Suppressor macrophage treated with lipopolysaccharide for 1 hour (primary cell): Measurements from ENCODE around the gene BABAM1.

Experiments used
- DNase-seq, 3 donors: peaks; one replicate each; pipeline ENCODE4 v3.0.0-alpha.2; 2020 to 2022

The BABAM1 gene

GRCh38 chr19:17266975-17267788 is at the start of gene BABAM1:
BABAM1 (plus strand) TSS chr19:17267443; CDS start chr19:17268807, 1,364 bp downstream.
- peak; percentile 97 to 99 (median 97) for DNase-seq

DNA sequence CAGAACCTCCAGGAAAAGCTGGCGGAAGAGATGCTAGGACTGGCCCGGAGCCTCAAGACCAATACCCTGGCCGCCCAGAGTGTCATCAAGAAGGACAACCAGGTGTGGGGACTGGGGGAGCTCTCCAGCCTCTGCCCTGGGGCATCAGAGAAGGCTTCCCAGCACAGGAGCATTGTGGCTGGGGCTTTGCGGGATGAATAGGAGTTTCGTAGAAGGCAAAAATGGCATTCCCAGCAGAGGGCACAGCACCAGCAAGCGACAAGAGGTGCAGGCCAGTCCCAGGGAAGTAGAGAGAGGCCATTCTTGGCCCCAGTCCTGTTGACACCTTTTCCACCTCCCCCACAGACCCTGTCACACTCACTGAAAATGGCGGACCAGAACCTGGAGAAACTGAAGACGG is 48.0 kb upstream of the BABAM1 start:
- DNase-seq: no peak

DNA sequence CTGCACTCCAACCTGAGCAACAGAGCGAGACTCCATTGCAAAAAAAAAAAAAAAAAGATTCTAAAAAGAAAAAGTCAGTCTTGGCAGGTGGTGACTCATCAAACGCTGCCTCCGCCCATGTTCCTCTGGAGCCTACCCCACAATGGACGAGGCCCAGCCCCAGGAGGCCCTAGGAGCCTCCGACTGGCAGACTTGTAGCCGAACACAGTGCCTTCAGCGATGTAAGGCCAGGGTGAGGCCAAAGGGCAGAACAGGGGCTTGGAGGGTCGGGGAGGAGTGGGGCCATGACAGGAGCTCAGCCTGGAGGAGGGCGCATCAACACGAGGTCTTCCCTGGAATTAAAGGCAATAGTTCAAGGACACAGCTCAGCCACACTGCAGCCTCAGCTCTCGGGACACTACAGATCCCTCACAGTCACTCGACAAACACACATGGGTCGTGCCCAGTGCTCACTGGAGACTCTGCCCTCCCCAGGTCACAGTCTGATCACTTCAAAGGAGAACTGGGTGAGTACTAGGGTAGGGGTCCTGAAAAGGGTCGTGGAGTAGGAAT is 47.0 kb upstream of the BABAM1 start:
- DNase-seq: peak; percentile 69 to 73 (median 70)

- DNase-seq: no peak
Observed at GRCh38 chr19:17225053-17225452, 42.2 kb upstream of the BABAM1 start.

GRCh38 chr19:17226002-17226933 is 41.0 kb upstream of the BABAM1 start, which contains the start of gene OCEL1:
OCEL1 (plus strand) TSS chr19:17226226; CDS start chr19:17226248, 22 bp downstream.
- DNase-seq: peak; percentile 100

DNA sequence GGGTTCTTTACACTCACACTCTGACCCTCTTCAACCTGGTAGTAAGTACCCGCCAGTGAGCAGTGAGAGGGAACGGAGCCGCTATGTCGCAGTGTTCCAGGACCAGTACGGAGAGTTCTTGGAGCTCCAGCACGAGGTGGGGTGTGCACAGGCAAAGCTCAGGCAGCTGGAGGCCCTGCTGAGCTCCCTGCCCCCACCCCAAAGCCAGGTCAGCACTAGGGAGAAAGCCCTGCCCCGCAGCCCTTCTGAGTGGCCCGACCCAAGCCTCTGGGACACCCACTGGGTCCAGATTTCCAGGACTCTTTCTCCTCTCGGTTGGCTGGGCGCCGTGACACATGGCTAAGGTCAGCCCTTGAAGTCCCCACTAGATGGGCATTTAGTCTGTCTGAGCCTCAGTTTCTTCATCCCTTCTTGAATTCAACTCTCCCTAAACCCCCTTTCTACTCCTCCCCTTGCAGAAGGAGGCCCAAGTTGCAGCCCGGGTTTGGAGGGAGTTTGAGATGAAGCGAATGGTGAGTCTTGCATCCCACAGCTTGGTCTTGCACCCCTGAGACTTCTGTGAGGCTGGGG is 39.4 kb upstream of the BABAM1 start:
- no peak for DNase-seq

- DNase-seq: no peak
Observed at GRCh38 chr19:17229890-17230289, 37.4 kb upstream of the BABAM1 start.

GRCh38 chr19:17232258-17232657 is 35.0 kb upstream of the BABAM1 start:
- no peak for DNase-seq

DNA sequence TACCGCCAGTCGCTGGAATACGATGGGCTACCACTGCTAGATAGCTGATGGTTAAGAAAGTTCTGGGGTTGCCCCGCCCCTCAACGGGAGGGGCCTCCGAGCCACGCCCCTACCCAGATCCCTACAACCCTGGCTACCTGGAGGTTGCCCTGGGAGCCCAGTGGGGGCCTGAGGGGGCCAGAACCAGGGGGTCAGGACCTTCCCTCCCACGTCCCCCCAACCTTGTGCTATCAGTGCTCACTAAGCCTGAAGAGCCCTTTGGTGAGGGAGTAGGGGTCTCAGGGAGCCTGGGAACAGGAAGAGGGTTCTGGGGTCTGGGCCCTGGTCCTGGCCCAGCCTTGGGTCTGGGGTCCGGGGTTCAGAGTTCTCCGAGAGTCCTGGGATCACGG is 32.3 kb upstream of the BABAM1 start:
- DNase-seq: peak in 2 of 3 donors; percentile 59 to 74

DNA sequence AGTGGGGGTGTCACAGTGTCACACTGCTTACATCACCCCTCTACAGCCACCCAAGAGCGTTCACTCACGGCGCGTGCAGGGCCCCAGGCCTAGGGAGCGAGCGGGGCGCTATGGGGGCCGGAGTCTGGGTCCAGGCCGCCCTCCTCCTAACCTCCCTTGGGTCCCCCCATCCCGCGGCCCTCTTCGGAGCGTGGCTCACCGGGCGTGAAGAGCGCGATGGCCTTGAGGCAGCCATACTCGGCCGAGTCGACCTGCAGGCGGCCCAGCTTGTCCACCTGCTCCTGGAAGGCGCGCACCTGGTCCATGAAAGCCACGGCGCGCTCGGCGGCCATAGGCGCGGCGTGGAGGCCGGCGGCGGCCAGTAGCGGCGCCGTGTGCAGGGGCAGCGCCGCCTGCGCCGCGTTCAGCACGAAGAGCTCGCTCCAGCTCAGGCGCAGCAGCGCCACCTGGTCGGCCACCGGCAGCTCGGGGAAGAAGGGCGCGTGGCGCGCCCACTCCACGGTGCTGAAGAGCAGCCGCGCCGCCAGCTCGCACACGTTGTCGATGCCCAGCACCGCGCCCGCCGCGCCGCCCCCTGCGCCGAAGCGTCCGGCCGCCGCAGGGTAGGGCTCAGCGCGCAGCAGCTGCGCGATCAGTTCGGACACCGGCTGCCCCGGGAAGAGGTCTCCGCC is 31.8 kb upstream of the BABAM1 start:
- peak; percentile 67 to 88 (median 74) for DNase-seq

DNA sequence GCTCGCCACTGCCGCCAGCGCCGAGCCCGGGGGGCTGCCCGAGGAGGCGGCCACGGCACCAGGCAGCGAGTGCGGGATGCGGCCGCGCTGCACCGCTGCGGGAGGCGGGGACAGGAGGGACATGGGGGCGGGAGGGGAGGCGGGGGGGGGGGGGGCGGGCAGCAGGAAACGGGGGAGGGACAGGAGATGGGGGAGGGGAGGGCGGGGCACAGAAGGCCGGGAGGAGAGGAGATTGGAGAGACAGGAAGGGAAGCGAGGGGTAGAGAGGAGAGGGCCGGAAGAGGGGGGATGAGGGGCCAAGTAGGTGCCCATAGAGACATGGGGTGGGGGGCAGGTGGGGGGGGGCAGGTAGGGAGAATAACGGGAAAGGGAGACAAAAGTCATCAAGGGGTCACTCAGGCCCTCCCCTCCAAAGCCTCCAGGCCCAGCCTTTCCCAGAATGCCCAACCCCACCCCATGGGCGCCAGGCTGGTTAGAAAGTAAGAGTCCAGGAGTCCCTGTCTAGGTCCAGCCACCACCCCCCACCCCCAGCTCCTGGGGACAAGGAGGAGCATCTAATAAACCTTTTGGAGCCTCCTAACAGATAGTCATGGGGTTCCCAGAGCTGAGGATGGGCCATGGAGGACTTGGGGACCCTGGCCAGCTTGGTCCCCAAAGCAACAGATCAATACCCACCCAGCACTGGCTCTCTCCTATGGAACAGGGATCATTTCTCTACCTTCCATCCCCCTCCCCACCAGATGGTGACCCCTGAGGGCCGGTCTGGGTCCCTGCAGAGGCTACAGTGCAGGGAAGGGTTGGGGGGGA is 31.1 kb upstream of the BABAM1 start:
- DNase-seq: no peak

DNA sequence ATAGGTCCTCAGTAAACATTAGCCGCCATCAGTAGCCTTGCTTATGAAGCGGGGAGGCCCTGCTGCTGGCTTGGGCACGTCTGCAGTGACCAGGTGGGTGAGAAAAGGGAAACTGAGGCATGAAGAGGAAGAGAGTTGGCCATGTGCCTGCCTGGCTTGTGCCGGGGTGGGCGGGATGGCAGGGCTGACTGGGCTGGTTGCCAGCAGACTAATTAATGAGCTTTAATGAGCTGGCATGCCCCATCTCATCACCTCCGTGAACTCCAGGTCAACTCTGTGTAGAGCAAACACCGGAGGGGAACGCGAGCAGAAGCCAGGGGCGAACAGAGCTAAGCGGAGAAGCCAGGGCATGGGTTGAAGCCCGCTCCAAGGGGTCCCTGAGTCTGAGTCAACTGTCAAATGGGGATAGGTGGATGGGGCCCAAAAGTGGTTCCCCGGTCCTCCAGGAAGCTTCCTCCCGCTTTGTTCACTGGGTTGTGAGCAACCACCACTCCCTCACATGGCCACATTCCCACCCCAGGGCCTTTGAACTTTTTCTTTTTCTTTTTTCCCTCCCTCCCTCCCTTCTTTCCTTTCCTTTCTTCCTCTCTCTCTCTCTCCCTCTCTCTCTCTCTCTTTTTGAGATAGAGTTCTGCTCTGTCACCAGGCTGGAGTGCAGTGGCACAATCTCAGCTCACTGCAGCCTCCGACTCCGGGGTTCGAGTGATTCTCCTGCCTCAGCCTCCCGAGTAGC is 30.3 kb upstream of the BABAM1 start:
- DNase-seq: no peak

- DNase-seq: no peak
Observed at GRCh38 chr19:17237747-17238706, 29.2 kb upstream of the BABAM1 start.

- DNase-seq: no peak
Observed at GRCh38 chr19:17240062-17240752, 27.0 kb upstream of the BABAM1 start.

GRCh38 chr19:17240826-17241399 is 26.3 kb upstream of the BABAM1 start:
- no peak for DNase-seq

DNA sequence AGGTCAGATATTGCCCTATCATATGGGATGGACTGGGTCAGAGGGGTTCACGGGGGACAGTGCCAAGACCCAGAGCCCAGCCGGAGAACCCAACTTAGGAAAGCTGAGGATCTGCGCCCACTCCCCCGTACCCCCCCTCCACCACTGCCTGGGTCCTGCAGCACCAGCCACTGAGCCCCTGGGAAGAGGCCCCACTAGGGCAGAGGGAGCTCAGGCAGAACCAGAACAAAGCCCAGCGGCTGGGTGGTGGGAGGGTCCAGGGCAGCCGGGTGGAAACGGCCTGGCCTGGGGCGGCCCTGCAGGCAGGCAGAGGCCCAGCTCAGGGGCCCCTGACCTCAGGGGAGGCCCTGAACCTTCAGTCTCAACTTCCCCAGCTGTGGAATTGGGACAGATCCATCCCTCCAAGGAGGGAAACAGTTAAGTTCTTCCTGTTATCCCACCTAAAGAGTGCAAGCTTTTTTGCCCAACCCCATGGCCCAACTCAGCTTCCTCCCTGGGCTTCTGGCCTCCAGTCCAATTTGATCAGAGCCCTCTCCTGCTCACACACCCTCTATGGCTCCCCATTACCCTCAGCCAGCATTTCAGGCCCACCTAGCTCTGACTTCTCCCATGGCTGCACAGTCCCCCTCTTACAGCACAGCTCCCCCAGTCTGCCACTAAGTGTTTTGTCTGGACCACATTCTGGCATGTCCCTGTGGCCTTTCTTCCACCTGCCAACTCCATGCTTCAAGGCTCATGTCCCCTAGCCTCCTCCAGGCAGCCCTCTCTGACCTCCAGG is 24.6 kb upstream of the BABAM1 start:
- DNase-seq: no peak

- DNase-seq: no peak
Observed at GRCh38 chr19:17243211-17243829, 23.9 kb upstream of the BABAM1 start.
